K562 (cell line): Measurements from ENCODE around the gene EIF4E3. TPM values are rescaled to one million over a fixed set of nuclear protein-coding genes. Genes with fewer than 3 reads are reported as not detected.

Experiments used
- ATF6 ChIP-seq: sonication (generic); formaldehyde crosslinking; IDR thresholded peaks from 2 replicates; pipeline ENCODE4 v1.4.0; 2020; ENCODE audit warnings: mild to moderate bottlenecking, missing genetic modification reagents
- CBFA2T3 ChIP-seq: fragments of 450-650 bp; IDR thresholded peaks from 2 replicates; pipeline ENCODE4 v1.6.1; 2017
- CXXC5 ChIP-seq: fragments of 250-450 bp; sonication (Bioruptor Pico); IDR thresholded peaks from 2 replicates; pipeline ENCODE4 v1.8.0; 2022; ENCODE audit warnings: inconsistent platforms, mild to moderate bottlenecking, moderate library complexity
- DEAF1 ChIP-seq: fragments of 450-650 bp; formaldehyde crosslinking; IDR thresholded peaks from 2 replicates; pipeline ENCODE4 v1.4.0; 2020; ENCODE audit warnings: mild to moderate bottlenecking, moderate library complexity
- HDAC6 ChIP-seq: IDR thresholded peaks from 2 replicates; pipeline ENCODE4 v1.6.1; 2012; ENCODE audit warnings: low read depth, mild to moderate bottlenecking, control low read depth, inconsistent platforms, low read length, moderate library complexity
- L3MBTL2 ChIP-seq: fragments of 450-650 bp; IDR thresholded peaks from 2 replicates; pipeline ENCODE4 v1.6.1; 2016; ENCODE audit warnings: mild to moderate bottlenecking, moderate library complexity
- MAZ ChIP-seq, 2 experiments: fragments of 450-650 bp in 1 of 2; sonication (generic) in 1 of 2; formaldehyde crosslinking; IDR thresholded peaks in 1 of 2; conservative IDR thresholded peaks in 1 of 2; 2 replicates each; pipeline versions ENCODE4 v1.4.0 to v1.5.0; 2020; ENCODE audit warnings: mild to moderate bottlenecking in 1 of 2, missing genetic modification reagents in 1 of 2
- PHF8 ChIP-seq: fragments of 200-600 bp; sonication (generic); IDR thresholded peaks from 2 replicates; pipeline ENCODE4 v1.6.1; 2012; ENCODE audit warnings: mixed run types, mild to moderate bottlenecking, inconsistent platforms, low read length, moderate library complexity, borderline replicate concordance
- POLR2AphosphoS5 ChIP-seq: IDR thresholded peaks from 2 replicates; pipeline ENCODE4 v1.6.1; 2011; ENCODE audit warnings: mild to moderate bottlenecking, low read depth, low read length, moderate library complexity; ENCODE audit not compliant: control insufficient read depth, insufficient read depth
- REST ChIP-seq, 2 experiments: fragments of 450-650 bp; formaldehyde crosslinking in 1 of 2; IDR thresholded peaks; 2 replicates each; pipeline versions ENCODE4 v1.4.0 to v1.6.1; 2014 to 2020; ENCODE audit warnings: mild to moderate bottlenecking in 2 of 2, borderline replicate concordance in 1 of 2, low read depth in 1 of 2
- SIN3B ChIP-seq: fragments of 450-650 bp; IDR thresholded peaks from 2 replicates; pipeline ENCODE4 v1.6.1; 2017; ENCODE audit warnings: low read depth, mild to moderate bottlenecking, moderate library complexity
- TCF7 ChIP-seq: sonication (generic); IDR thresholded peaks from 2 replicates; pipeline ENCODE4 v1.6.1; 2016; ENCODE audit warnings: antibody characterized with exemption, borderline replicate concordance
- TEAD1 ChIP-seq, 2 experiments: fragments of 450-650 bp in 1 of 2; sonication (generic) in 1 of 2; formaldehyde crosslinking; IDR thresholded peaks; 2 replicates each; pipeline versions ENCODE4 v1.4.0 to v1.8.0; 2020 to 2022; ENCODE audit warnings: mild to moderate bottlenecking in 2 of 2, missing genetic modification reagents in 1 of 2
- ZFX ChIP-seq: sonication (generic); formaldehyde crosslinking; IDR thresholded peaks from 2 replicates; pipeline ENCODE4 v1.8.0; 2022; ENCODE audit warnings: mild to moderate bottlenecking, missing genetic modification reagents, moderate library complexity
- ZNF23 ChIP-seq: fragments of 250-450 bp; sonication (Bioruptor Pico); IDR thresholded peaks from 2 replicates; pipeline ENCODE4 v1.4.0; 2020; ENCODE audit warnings: mild to moderate bottlenecking
- ZNF561 ChIP-seq: fragments of 450-650 bp; formaldehyde crosslinking; conservative IDR thresholded peaks from 2 replicates; pipeline ENCODE4 v1.4.0; 2020; ENCODE audit warnings: mild to moderate bottlenecking, moderate library complexity
- polyA plus RNA-seq, 8 experiments: library from polyadenylated mRNA; depleted of rRNA in 4 of 8; stranded (reverse) in 5 of 8; unstranded in 3 of 8; fragments of >200 nt; fragmentation: Nextera tagmentation in 2 of 8; fragmentation: Illumina TruSeq in 1 of 8; extraction: Ambion mirVana in 2 of 8; extraction: Trizol in 1 of 8; gene quantifications; 2 replicates each; pipeline versions ENCODE4 v1.2.1 to v1.2.3, GENCODE V29; 2011 to 2014; ENCODE audit warnings: inconsistent platforms in 1 of 8, missing spikeins in 1 of 8
- total RNA-seq, 7 experiments: library from RNA; depleted of rRNA in 6 of 7; stranded (reverse); fragments of >200 nt in 6 of 7; fragmentation: Illumina TruSeq in 2 of 7; extraction: Trizol in 2 of 7; gene quantifications; 2 replicates each; pipeline versions ENCODE4 v1.2.1 to v1.2.3, GENCODE V29; 2011 to 2021; ENCODE audit warnings: low replicate concordance in 1 of 7

EIF4E3 gene
- total and polyA plus RNA-seq, 9 of the 15 experiments (the other 6 are each of a cell fraction or from before 2014, with no cell fraction given): 0.18 to 2.5 (median 1.1) TPM

- TF ChIP-seq CBFA2T3 (no peak), L3MBTL2 (no peak), SIN3B (no peak), DEAF1 (CRISPR knock-in tag) (no peak), PHF8 (peak; percentile 44; the same call in 1 of the 2 replicates), CXXC5 (CRISPR knock-in tag) (peak; percentile 36; the same call in 1 of the 2 replicates), ZFX (CRISPR knock-in tag) (peak; percentile 39), ZNF23 (CRISPR knock-in tag) (no peak), MAZ (CRISPR knock-in tag; conservative IDR thresholded peaks at IDR 0.05 in 1 of 2, IDR thresholded peaks at IDR 0.05 in 1 of 2) (peak in 1 of 2 experiments; percentile 63; a peak in 1 of 4 replicates), ZNF561 (CRISPR knock-in tag) (no peak), HDAC6 (no peak), TCF7 (no peak), POLR2AphosphoS5 (no peak), TEAD1 (CRISPR knock-in tag; IDR thresholded peaks at IDR 0.05) (peak in 1 of 2 experiments; percentile 45; a peak in 1 of 4 replicates), ATF6 (CRISPR knock-in tag) (no peak), REST (IDR thresholded peaks at IDR 0.05; ENCODE audit: borderline replicate concordance) (no peak), REST (CRISPR knock-in tag; IDR thresholded peaks at IDR 0.05; ENCODE audit: low read depth) (no peak)
These were observed 475 bp downstream of the EIF4E3 start (continued) for GRCh38 chr3:71724584-71725270.
